ENCODE measurements around the gene KCTD16.

DNA sequence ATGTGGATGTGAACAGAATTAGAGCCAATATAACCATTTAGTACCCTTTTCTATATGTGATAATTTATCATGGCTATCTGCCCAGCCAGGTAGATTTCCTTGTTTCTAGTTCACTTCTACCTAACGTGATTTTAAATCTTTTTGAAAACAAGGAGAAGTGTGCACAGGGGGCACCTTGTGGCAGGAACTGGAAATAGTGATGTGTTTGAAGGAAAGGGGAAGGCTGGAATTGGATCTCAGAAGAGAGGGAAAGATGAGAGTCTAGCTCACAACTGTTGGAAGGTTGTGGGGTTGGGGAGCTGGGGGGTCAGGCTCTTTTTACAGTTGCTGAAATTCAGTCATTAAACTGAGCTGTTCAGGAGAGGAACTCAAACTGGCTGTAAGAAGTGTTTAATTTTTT is 219.5 kb downstream of the KCTD16 start:
- TF ChIP-seq, protein P1, sequence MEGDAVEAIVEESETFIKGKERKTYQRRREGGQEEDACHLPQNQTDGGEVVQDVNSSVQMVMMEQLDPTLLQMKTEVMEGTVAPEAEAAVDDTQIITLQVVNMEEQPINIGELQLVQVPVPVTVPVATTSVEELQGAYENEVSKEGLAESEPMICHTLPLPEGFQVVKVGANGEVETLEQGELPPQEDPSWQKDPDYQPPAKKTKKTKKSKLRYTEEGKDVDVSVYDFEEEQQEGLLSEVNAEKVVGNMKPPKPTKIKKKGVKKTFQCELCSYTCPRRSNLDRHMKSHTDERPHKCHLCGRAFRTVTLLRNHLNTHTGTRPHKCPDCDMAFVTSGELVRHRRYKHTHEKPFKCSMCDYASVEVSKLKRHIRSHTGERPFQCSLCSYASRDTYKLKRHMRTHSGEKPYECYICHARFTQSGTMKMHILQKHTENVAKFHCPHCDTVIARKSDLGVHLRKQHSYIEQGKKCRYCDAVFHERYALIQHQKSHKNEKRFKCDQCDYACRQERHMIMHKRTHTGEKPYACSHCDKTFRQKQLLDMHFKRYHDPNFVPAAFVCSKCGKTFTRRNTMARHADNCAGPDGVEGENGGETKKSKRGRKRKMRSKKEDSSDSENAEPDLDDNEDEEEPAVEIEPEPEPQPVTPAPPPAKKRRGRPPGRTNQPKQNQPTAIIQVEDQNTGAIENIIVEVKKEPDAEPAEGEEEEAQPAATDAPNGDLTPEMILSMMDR (conservative IDR thresholded peaks at IDR 0.05 in 1 of 2, IDR thresholded peaks at IDR 0.05 in 1 of 2; ENCODE audit: extremely low read depth in 1 of 2, insufficient read depth in 1 of 2, low read depth in 1 of 2, low read length in 2 of 2) = peak; percentile 38 to 58
- no peak for TF ChIP-seq EZH2 (IDR thresholded peaks at IDR 0.05; ENCODE audit: borderline replicate concordance, low read length)
